ENCODE results near the gene ADM2. TPM values are rescaled to one million over a fixed set of nuclear protein-coding genes. Genes with fewer than 3 reads are reported as not detected.

The ADM2 gene
- polyA plus RNA-seq, 3 donors from 2014 or later: 0.38 TPM; not detected in 2

GRCh38 chr22:50488006-50488677 is 6.8 kb downstream of the ADM2 start:
- Mint-ChIP-seq H3K4me3 (no peak overlapping the region), H3K27ac (no peak overlapping the region), H3K4me1 (no peaks in the 10 kb centered on the region), H3K27me3 (ENCODE audit: low read depth in 3 of 3) (peaks cover 0 to 6% (median 5%) of the 10 kb centered on the region in 3 donors), H3K9me3 (no peaks in the 10 kb centered on the region), H3K36me3 (no peaks in the 10 kb centered on the region)
- DNase-seq: no peak

GRCh38 chr22:50488886-50489285 is 7.5 kb downstream of the ADM2 start:
- Mint-ChIP-seq H3K36me3 (no peaks in the 10 kb centered on the region), H3K9me3 (no peaks in the 10 kb centered on the region), H3K4me3 (no peak overlapping the region), H3K27ac (no peak overlapping the region), H3K4me1 (no peaks in the 10 kb centered on the region), H3K27me3 (ENCODE audit: low read depth in 3 of 3) (peaks cover 2 to 6% (median 4%) of the 10 kb centered on the region in 3 donors)
- no peak for DNase-seq

- no peaks in the 10 kb centered on the region for H3K4me1 Mint-ChIP-seq
- no peak overlapping the region for H3K4me3 Mint-ChIP-seq
- no peak overlapping the region for H3K27ac Mint-ChIP-seq
- peaks cover 2 to 6% (median 5%) of the 10 kb centered on the region in 3 donors for H3K27me3 Mint-ChIP-seq (ENCODE audit: low read depth in 3 of 3)
- DNase-seq: no peak
- H3K9me3 Mint-ChIP-seq: no peaks in the 10 kb centered on the region
- no peaks in the 10 kb centered on the region for H3K36me3 Mint-ChIP-seq
Measured at GRCh38 chr22:50489363-50490243, 8.3 kb downstream of the ADM2 start.

- DNase-seq: no peak
Measured at GRCh38 chr22:50490531-50491308, 9.4 kb downstream of the ADM2 start.

GRCh38 chr22:50497093-50497492 is 15.8 kb downstream of the ADM2 start:
- no peaks in the 10 kb centered on the region for H3K36me3 Mint-ChIP-seq
- H3K27me3 Mint-ChIP-seq (ENCODE audit: low read depth in 3 of 3): peaks cover 2 to 13% (median 5%) of the 10 kb centered on the region in 3 donors
- peaks cover 0 to 10% of the 10 kb centered on the region in 2 donors for H3K4me1 Mint-ChIP-seq

More at GRCh38 chr22:50490531-50491308, 9.4 kb downstream of the ADM2 start:
- H3K9me3 Mint-ChIP-seq: no peaks in the 10 kb centered on the region
- peaks cover 2 to 8% (median 7%) of the 10 kb centered on the region in 3 donors for H3K27me3 Mint-ChIP-seq (ENCODE audit: low read depth in 3 of 3)
- no peak overlapping the region for H3K4me3 Mint-ChIP-seq
- no peak overlapping the region for H3K27ac Mint-ChIP-seq
- H3K4me1 Mint-ChIP-seq: no peaks in the 10 kb centered on the region
- no peaks in the 10 kb centered on the region for H3K36me3 Mint-ChIP-seq

GRCh38 chr22:50498322-50498890 is 17.1 kb downstream of the ADM2 start:
- Mint-ChIP-seq H3K27ac (peak overlapping the region in 2 of 6 donors; percentile 61 to 77), H3K27me3 (ENCODE audit: low read depth in 3 of 3) (peaks cover 2 to 13% (median 5%) of the 10 kb centered on the region in 3 donors), H3K9me3 (peaks cover 0 to 1% (median 0%) of the 10 kb centered on the region in 6 donors), H3K4me1 (peaks cover 0 to 10% of the 10 kb centered on the region in 2 donors), H3K36me3 (no peaks in the 10 kb centered on the region), H3K4me3 (no peak overlapping the region)
- DNase-seq: peak; percentile 68 to 71 (median 68)

More at GRCh38 chr22:50497093-50497492, 15.8 kb downstream of the ADM2 start:
- no peak for DNase-seq
- Mint-ChIP-seq H3K27ac (peak overlapping the region in 1 of 6 donors; percentile 20), H3K4me3 (no peak overlapping the region), H3K9me3 (peaks cover 0 to 1% (median 0%) of the 10 kb centered on the region in 6 donors)

GRCh38 chr22:50500452-50500851 is 19.1 kb downstream of the ADM2 start:
- DNase-seq: no peak
- Mint-ChIP-seq H3K4me1 (peaks cover 0 to 10% of the 10 kb centered on the region in 2 donors), H3K27me3 (ENCODE audit: low read depth in 3 of 3) (peaks cover 0 to 6% (median 4%) of the 10 kb centered on the region in 3 donors), H3K27ac (no peak overlapping the region), H3K9me3 (peaks cover 0 to 1% (median 0%) of the 10 kb centered on the region in 6 donors), H3K4me3 (no peak overlapping the region), H3K36me3 (no peaks in the 10 kb centered on the region)

- peaks cover 5 to 10% of the 10 kb centered on the region in 2 donors for H3K4me1 Mint-ChIP-seq
Measured at GRCh38 chr22:50502096-50502495, 20.8 kb downstream of the ADM2 start.

GRCh38 chr22:50502628-50503474 is 21.5 kb downstream of the ADM2 start:
- Mint-ChIP-seq H3K4me1 (peaks cover 8 to 10% of the 10 kb centered on the region in 2 donors), H3K36me3 (no peaks in the 10 kb centered on the region), H3K9me3 (no peaks in the 10 kb centered on the region), H3K27ac (no peak overlapping the region), H3K4me3 (no peak overlapping the region), H3K27me3 (ENCODE audit: low read depth in 3 of 3) (peaks cover 0 to 4% (median 0%) of the 10 kb centered on the region in 3 donors)
- DNase-seq: no peak

More at GRCh38 chr22:50502096-50502495, 20.8 kb downstream of the ADM2 start:
- DNase-seq: no peak
- H3K9me3 Mint-ChIP-seq: no peaks in the 10 kb centered on the region
- no peaks in the 10 kb centered on the region for H3K36me3 Mint-ChIP-seq
- peaks cover 0 to 6% (median 1%) of the 10 kb centered on the region in 3 donors for H3K27me3 Mint-ChIP-seq (ENCODE audit: low read depth in 3 of 3)
- no peak overlapping the region for H3K27ac Mint-ChIP-seq
- no peak overlapping the region for H3K4me3 Mint-ChIP-seq

GRCh38 chr22:50503475-50504145 is 22.3 kb downstream of the ADM2 start:
- peaks cover 3 to 6% (median 3%) of the 10 kb centered on the region in 3 donors for H3K27me3 Mint-ChIP-seq (ENCODE audit: low read depth in 3 of 3)
- no peak for DNase-seq
- H3K9me3 Mint-ChIP-seq: no peaks in the 10 kb centered on the region
- no peak overlapping the region for H3K27ac Mint-ChIP-seq
- H3K4me3 Mint-ChIP-seq: no peak overlapping the region
- no peaks in the 10 kb centered on the region for H3K36me3 Mint-ChIP-seq
- peaks cover 10 to 12% of the 10 kb centered on the region in 2 donors for H3K4me1 Mint-ChIP-seq

- H3K4me1 Mint-ChIP-seq: peaks cover 16 to 22% of the 10 kb centered on the region in 2 donors
- no peak for DNase-seq
- H3K36me3 Mint-ChIP-seq: no peaks in the 10 kb centered on the region
- peaks cover 3 to 7% (median 3%) of the 10 kb centered on the region in 3 donors for H3K27me3 Mint-ChIP-seq (ENCODE audit: low read depth in 3 of 3)
- H3K27ac Mint-ChIP-seq: no peak overlapping the region
- H3K4me3 Mint-ChIP-seq: no peak overlapping the region
- H3K9me3 Mint-ChIP-seq: no peaks in the 10 kb centered on the region
Measured at GRCh38 chr22:50504369-50505211, 23.2 kb downstream of the ADM2 start.
